Measurements from ENCODE around the gene PCDHGA1. TPM values are rescaled to one million over a fixed set of nuclear protein-coding genes. Genes with fewer than 3 reads are reported as not detected.

Gene PCDHGA1
- total RNA-seq, 1 experiment from 2014 or later = 0.63 TPM

GRCh38 chr5:141362719-141363118 is 32.4 kb downstream of the PCDHGA1 start:
- Histone ChIP-seq H2BK12ac (ENCODE audit: insufficient read length, low read depth, low read length) (no peak overlapping the region), H3K14ac (ENCODE audit: insufficient read depth, low read length) (no peak overlapping the region), H3K9me3 (ENCODE audit: control insufficient read depth, low read depth, low read length) (peaks cover 22% of the 10 kb centered on the region), H3K23me2 (ENCODE audit: insufficient read length, low read depth, low read length, poor library complexity, severe bottlenecking) (no peaks in the 10 kb centered on the region), H3K56ac (ENCODE audit: insufficient read length, low read depth, low read length) (no peak overlapping the region), H3K9ac (ENCODE audit: extremely low read depth, insufficient read length, low read length) (no peak overlapping the region), H3K4me1 (ENCODE audit: insufficient read depth, low read length) (no peaks in the 10 kb centered on the region), H2AFZ (ENCODE audit: low read length) (no peak overlapping the region), H3K79me1 (ENCODE audit: insufficient read depth, low read depth, low read length, poor library complexity, severe bottlenecking) (no peaks in the 10 kb centered on the region), H3K79me2 (ENCODE audit: insufficient read depth, low read length) (no peaks in the 10 kb centered on the region), H3T11ph (ENCODE audit: low read length) (no peak overlapping the region), H2AK5ac (ENCODE audit: insufficient read length, low read length) (no peak overlapping the region), H4K8ac (replicated peaks; ENCODE audit: insufficient read length, low read depth, low read length) (no peak overlapping the region), H2BK20ac (ENCODE audit: low read depth, low read length, poor library complexity, severe bottlenecking) (no peak overlapping the region), H4K20me1 (ENCODE audit: control insufficient read depth, insufficient read depth, insufficient read length) (no peaks in the 10 kb centered on the region), H2BK5ac (ENCODE audit: insufficient read length, low read length) (no peak overlapping the region), H3K23ac (ENCODE audit: insufficient read length, low read depth, low read length) (no peak overlapping the region), H3K4me2 (ENCODE audit: insufficient read depth, insufficient read length, low read length) (no peak overlapping the region), H3K18ac (ENCODE audit: insufficient read length, low read depth, low read length) (no peak overlapping the region), H4K91ac (ENCODE audit: insufficient read length, low read depth, low read length) (no peak overlapping the region), H4K5ac (ENCODE audit: insufficient read length, low read depth, low read length) (no peak overlapping the region), H3K27ac (ENCODE audit: insufficient read length, low read depth, low read length) (no peak overlapping the region), H3K4ac (ENCODE audit: low read depth, low read length) (no peak overlapping the region), H2BK15ac (ENCODE audit: low read depth, low read length) (no peak overlapping the region), H2BK120ac (ENCODE audit: low read depth, low read length, poor library complexity, severe bottlenecking) (no peak overlapping the region), H3K27me3 (ENCODE audit: insufficient read depth, low read length) (no peaks in the 10 kb centered on the region)
- Mint-ChIP-seq H3K4me1 (peaks cover 7 to 15% of the 10 kb centered on the region in 2 experiments; a peak in 3 of 4 replicates), H3K27ac (no peak overlapping the region), H3K27me3 (ENCODE audit: low read depth) (peaks cover 7% of the 10 kb centered on the region), H3K9me3 (peaks cover 67 to 74% of the 10 kb centered on the region in 2 experiments), H3K36me3 (ENCODE audit: insufficient read depth in 1 of 3, low read depth in 3 of 3) (peaks cover 46 to 65% (median 60%) of the 10 kb centered on the region in 3 experiments), H3K4me3 (peak overlapping the region in 1 of 2 experiments; percentile 10; a peak in 1 of 5 replicates)
- no peak for DNase-seq
- no peak for TF ChIP-seq CTCF (conservative IDR thresholded peaks at IDR 0.05)
